MM.1S (cell line): ENCODE measurements around the gene ABTB2.

ENCODE experiments used
- EZH2phosphoT487 ChIP-seq: fragments of 300-600 bp; sonication (generic); IDR thresholded peaks from 2 replicates; pipeline ENCODE4 v1.6.1; 2018; ENCODE audit warnings: antibody characterized with exemption, low read length
- TF ChIP-seq, protein P1 (sequence below): fragments of 300-600 bp; sonication (generic); IDR thresholded peaks from 2 replicates; pipeline ENCODE4 v1.5.1; 2016; ENCODE audit warnings: antibody characterized with exemption, low read length, mixed read lengths

DNA sequence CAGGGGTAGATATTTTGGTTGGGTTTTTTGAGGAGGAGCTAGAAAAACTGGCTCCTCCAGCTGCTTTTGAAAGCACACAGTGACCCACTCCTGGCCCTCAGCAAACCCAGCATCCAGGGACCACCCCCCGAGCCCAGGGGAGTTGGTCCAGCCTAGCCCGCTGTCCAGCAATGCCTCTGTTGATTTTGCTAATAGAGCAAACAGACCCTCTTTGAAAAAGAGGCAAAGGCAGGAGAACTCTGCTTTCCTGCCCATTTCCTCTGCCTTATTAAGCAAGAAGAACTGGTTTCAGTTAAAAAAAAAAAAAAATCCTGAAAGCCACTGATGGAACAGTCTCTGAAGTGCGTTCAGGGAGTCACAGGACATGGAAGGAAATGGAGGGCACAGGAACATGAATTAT is 25.3 kb downstream of the ABTB2 start:
- no peak for TF ChIP-seq EZH2phosphoT487
- TF ChIP-seq, protein P1, sequence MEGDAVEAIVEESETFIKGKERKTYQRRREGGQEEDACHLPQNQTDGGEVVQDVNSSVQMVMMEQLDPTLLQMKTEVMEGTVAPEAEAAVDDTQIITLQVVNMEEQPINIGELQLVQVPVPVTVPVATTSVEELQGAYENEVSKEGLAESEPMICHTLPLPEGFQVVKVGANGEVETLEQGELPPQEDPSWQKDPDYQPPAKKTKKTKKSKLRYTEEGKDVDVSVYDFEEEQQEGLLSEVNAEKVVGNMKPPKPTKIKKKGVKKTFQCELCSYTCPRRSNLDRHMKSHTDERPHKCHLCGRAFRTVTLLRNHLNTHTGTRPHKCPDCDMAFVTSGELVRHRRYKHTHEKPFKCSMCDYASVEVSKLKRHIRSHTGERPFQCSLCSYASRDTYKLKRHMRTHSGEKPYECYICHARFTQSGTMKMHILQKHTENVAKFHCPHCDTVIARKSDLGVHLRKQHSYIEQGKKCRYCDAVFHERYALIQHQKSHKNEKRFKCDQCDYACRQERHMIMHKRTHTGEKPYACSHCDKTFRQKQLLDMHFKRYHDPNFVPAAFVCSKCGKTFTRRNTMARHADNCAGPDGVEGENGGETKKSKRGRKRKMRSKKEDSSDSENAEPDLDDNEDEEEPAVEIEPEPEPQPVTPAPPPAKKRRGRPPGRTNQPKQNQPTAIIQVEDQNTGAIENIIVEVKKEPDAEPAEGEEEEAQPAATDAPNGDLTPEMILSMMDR, result no peak
